Gastroesophageal sphincter (tissue), 2 donors: ENCODE measurements around the gene SUN2.

Experiments used
- EP300 ChIP-seq: sonication (generic); formaldehyde crosslinking; IDR thresholded peaks from one replicate; pipeline ENCODE4 v1.6.1; 2017; ENCODE audit warnings: antibody characterized with exemption, mild to moderate bottlenecking
- POLR2A ChIP-seq, 2 donors: fragments of 450-650 bp; IDR thresholded peaks; one replicate each; pipeline ENCODE4 v1.6.1; 2017; ENCODE audit warnings: antibody characterized with exemption in 2 of 2, mild to moderate bottlenecking in 2 of 2, moderate library complexity in 1 of 2

DNA sequence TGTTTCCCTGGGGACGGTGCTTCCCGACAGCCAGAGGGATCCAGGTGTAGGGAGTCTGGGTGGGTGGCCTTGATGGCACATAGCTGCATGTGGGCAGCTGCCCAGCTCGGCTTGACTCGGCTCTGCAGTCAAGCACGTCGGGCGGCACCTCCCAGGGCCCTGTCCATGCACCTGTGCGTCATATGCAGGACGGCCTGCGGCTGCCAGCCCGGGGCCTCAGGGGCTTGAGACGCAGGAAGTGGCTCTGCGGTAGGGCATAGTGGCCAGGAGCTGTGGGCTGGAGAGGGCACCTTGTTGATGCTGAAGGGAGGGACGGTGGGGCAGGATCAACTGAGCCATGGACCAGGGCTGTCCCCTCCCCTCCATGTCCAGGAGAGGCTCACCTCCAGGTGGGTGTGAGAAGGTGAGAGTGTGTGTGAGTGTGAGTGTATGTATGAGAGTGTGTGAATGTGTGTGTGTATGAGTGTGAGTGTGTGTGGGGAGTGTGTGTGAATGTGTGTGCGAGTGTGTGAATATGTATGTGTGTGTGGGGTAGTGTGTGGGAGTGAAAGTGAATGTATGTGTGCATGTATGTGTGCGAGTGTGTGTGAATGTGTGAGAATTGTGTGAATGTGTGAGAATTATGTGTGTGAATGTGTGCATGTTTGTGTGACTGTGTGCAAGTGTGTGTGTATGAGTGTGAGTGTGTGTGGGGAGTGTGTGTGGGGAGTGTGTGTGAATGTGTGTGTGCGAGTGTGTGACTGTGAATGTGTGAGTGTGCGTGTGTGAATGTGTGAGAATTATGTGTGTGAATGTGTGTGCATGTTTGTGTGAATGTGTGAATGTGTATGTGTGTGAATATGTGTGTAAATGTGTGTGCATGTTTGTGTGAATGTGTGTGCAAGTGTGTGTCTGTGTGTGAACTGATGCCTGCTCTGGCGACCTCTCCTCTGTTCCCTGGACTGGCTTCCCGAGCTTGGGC lies 5.7 kb upstream of the SUN2 start:
- TF ChIP-seq POLR2A (IDR thresholded peaks at IDR 0.05) (no peak), EP300 (no peak)
